ENCODE measurements around the gene DCTN4.

DCTN4 gene

DNA sequence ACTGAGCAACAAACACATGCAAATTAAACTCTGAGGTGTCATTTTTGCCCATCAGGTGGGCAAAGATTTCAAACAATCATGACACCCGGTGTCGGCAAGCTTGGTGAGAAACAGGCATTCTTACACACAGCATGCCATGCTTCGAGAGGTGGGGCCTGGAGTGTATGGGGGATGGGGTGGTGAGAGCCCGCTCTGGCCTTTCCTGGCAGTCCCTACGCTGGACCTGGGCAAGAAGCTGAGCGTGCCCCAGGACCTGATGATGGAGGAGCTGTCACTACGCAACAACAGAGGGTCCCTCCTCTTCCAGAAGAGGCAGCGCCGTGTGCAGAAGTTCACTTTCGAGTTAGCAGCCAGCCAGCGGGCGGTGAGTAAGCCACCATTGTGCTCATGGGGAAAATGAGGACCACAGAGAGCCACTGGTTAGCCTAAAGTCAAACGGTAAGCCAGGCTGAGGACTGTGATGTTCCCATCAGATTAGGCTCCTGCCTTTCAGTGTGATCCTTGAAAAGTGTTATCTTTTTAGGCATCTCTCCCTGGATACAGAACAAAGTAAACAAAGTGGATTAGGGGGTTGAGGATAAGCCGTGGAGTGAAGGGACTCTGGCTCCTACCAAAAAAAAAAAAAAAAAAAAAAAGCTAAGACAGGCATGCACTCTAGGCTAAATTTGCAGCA, 88.4 kb downstream of the DCTN4 start:
- Histone ChIP-seq H4K20me1 (ENCODE audit: insufficient read depth, low read length) (no peaks in the 10 kb centered on the region), H3K36me3 (ENCODE audit: insufficient read depth, low read length) (no peaks in the 10 kb centered on the region), H3K4me1 (ENCODE audit: insufficient read depth, low read length) (peaks cover 28% of the 10 kb centered on the region), H3K4me2 (ENCODE audit: insufficient read depth, low read length) (no peak overlapping the region), H3K9me3 (ENCODE audit: insufficient read depth, low read length, severe bottlenecking) (no peaks in the 10 kb centered on the region), H3K9ac (ENCODE audit: low read depth, low read length) (no peak overlapping the region), H3K4me3 (ENCODE audit: low read depth in 1 of 2, low read length in 2 of 2) (no peak overlapping the region), H3K27me3 (ENCODE audit: insufficient read depth, low read length, poor library complexity) (peaks cover 14% of the 10 kb centered on the region), H3K27ac (ENCODE audit: low read length) (no peak overlapping the region), H2AFZ (ENCODE audit: low read depth, low read length) (no peak overlapping the region), H3K79me2 (ENCODE audit: insufficient read depth, low read length) (no peaks in the 10 kb centered on the region)
- TF ChIP-seq CTCF (IDR thresholded peaks at IDR 0.05; ENCODE audit: borderline replicate concordance, extremely low read depth, low read length, poor library complexity, severe bottlenecking) (no peak), EZH2 (IDR thresholded peaks at IDR 0.05; ENCODE audit: borderline replicate concordance, low read depth, low read length, severe bottlenecking) (no peak)
- ATAC-seq (ENCODE audit: insufficient read depth, low read depth) (no peak), DNase-seq (no peak)

DNA sequence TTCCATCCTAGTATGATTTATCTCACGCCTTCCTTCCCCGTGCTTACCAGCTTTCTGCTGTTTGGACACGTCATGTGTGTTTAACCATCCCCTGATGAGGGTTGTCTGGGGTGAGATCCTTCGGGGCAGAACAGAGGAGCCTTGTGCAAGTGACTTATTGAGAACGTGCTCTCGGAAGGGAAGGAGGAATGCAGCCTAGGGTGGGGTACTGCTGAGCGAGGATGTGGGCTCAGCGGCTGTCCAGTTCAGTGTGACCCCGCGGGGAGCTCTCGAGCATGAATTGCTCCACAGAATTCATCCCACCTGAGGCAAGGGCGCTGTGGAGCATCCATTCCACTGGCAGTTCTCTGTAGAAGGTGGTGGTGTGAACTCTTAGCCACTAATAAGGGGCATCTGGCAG, 93.8 kb downstream of the DCTN4 start:
- DNase-seq (no peak), ATAC-seq (ENCODE audit: insufficient read depth, low read depth) (no peak)
- H2AFZ ChIP-seq (ENCODE audit: low read depth, low read length) = no peak overlapping the region
- TF ChIP-seq EZH2 (IDR thresholded peaks at IDR 0.05; ENCODE audit: borderline replicate concordance, low read depth, low read length, severe bottlenecking) (no peak), CTCF (IDR thresholded peaks at IDR 0.05; ENCODE audit: borderline replicate concordance, extremely low read depth, low read length, poor library complexity, severe bottlenecking) (no peak)
- H3K27me3 ChIP-seq (ENCODE audit: insufficient read depth, low read length, poor library complexity) = peaks cover 17% of the 10 kb centered on the region
- no peaks in the 10 kb centered on the region for H3K36me3 ChIP-seq (ENCODE audit: insufficient read depth, low read length)
- H3K4me2 ChIP-seq (ENCODE audit: insufficient read depth, low read length) = no peak overlapping the region
- H3K9ac ChIP-seq (ENCODE audit: low read depth, low read length) = no peak overlapping the region
- no peaks in the 10 kb centered on the region for H3K79me2 ChIP-seq (ENCODE audit: insufficient read depth, low read length)
- no peak overlapping the region for H3K4me3 ChIP-seq (ENCODE audit: low read depth in 1 of 2, low read length in 2 of 2)
- no peaks in the 10 kb centered on the region for H3K9me3 ChIP-seq (ENCODE audit: insufficient read depth, low read length, severe bottlenecking)
- no peaks in the 10 kb centered on the region for H4K20me1 ChIP-seq (ENCODE audit: insufficient read depth, low read length)
- no peak overlapping the region for H3K27ac ChIP-seq (ENCODE audit: low read length)
- no peaks in the 10 kb centered on the region for H3K4me1 ChIP-seq (ENCODE audit: insufficient read depth, low read length)

DNA sequence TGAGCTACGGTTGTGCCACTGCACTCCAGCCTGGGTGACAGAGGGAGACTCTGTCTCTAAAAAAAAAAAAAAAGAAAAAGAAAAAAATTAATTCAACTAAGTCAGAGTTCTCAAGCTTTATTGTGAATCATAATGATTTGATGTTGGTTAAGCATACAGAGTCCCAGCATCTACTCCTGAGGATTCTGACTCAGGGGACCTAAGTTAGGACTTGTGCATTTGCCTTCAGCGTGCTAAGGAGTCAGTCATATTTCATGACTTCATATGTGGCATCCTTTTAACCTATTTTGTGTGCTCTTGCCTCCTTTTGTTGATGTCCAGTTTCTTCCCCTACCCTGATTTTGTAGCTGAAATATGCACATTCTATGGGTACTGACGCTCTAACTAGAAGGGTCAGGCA, 94.9 kb downstream of the DCTN4 start:
- H3K4me1 ChIP-seq (ENCODE audit: insufficient read depth, low read length) = no peaks in the 10 kb centered on the region
- DNase-seq (no peak), ATAC-seq (ENCODE audit: insufficient read depth, low read depth) (no peak)
- no peaks in the 10 kb centered on the region for H4K20me1 ChIP-seq (ENCODE audit: insufficient read depth, low read length)
- H3K4me3 ChIP-seq (ENCODE audit: low read depth in 1 of 2, low read length in 2 of 2) = no peak overlapping the region
- no peak overlapping the region for H3K27ac ChIP-seq (ENCODE audit: low read length)
- TF ChIP-seq CTCF (IDR thresholded peaks at IDR 0.05; ENCODE audit: borderline replicate concordance, extremely low read depth, low read length, poor library complexity, severe bottlenecking) = no peak
- no peak for TF ChIP-seq EZH2 (IDR thresholded peaks at IDR 0.05; ENCODE audit: borderline replicate concordance, low read depth, low read length, severe bottlenecking)
- no peaks in the 10 kb centered on the region for H3K9me3 ChIP-seq (ENCODE audit: insufficient read depth, low read length, severe bottlenecking)
- H3K9ac ChIP-seq (ENCODE audit: low read depth, low read length) = no peak overlapping the region
- H3K27me3 ChIP-seq (ENCODE audit: insufficient read depth, low read length, poor library complexity) = peaks cover 17% of the 10 kb centered on the region
- H2AFZ ChIP-seq (ENCODE audit: low read depth, low read length) = no peak overlapping the region
- H3K36me3 ChIP-seq (ENCODE audit: insufficient read depth, low read length) = no peaks in the 10 kb centered on the region
- no peaks in the 10 kb centered on the region for H3K79me2 ChIP-seq (ENCODE audit: insufficient read depth, low read length)
- no peak overlapping the region for H3K4me2 ChIP-seq (ENCODE audit: insufficient read depth, low read length)

Measured in DND-41 (cell line).